Colonic mucosa (tissue), 4 donors: ENCODE measurements around the gene SHMT1. TPM values are rescaled to one million over a fixed set of nuclear protein-coding genes. Genes with fewer than 3 reads are reported as not detected.
"Not testable (repeated sequence)": the region's sequence is repeated elsewhere in the genome, so short reads cannot be mapped to it uniquely, and the experiment has no call there.

Experiments used
- DNase-seq: peaks from one replicate; pipeline ENCODE4 v3.0.0-alpha.2; 2020
- H3K27ac ChIP-seq: fragments of 200-600 bp; one replicate; pipeline ENCODE4 v1.8.0; 2021
- H3K27me3 ChIP-seq: fragments of 200-600 bp; one replicate; pipeline ENCODE4 v1.8.0; 2021
- H3K36me3 ChIP-seq: fragments of 200-600 bp; one replicate; pipeline ENCODE4 v1.8.0; 2021
- H3K4me1 ChIP-seq: fragments of 200-600 bp; one replicate; pipeline ENCODE4 v1.8.0; 2021; ENCODE audit warnings: mild to moderate bottlenecking
- H3K4me3 ChIP-seq: fragments of 200-600 bp; one replicate; pipeline ENCODE4 v1.8.0; 2021
- H3K9ac ChIP-seq, 2 donors: one replicate each; pipeline ENCODE4 v1.7.0; 2013; ENCODE audit warnings: control low read depth in 2 of 2, low read depth in 2 of 2, low read length in 2 of 2
- H3K9me3 ChIP-seq: fragments of 200-600 bp; one replicate; pipeline ENCODE4 v1.8.0; 2021
- CTCF ChIP-seq: fragments of 200-600 bp; IDR thresholded peaks from one replicate; pipeline ENCODE4 v1.8.0; 2022; ENCODE audit warnings: antibody characterized with exemption, mild to moderate bottlenecking
- intact Hi-C: fragments of 100-400 bp; cut with DNase I; formaldehyde crosslinking; loops from one replicate; pipeline ENCODE4 v1.14.1; 2022
- total RNA-seq, 2 donors: library from RNA; stranded (reverse); fragmentation: NEBNext Ultra II Directional in 1 of 2; extraction: Animal tissue kit (Norgen Biotek cat#: 25700) in 1 of 2; gene quantifications; one replicate each; pipeline ENCODE4 v1.2.1, GENCODE V29; 2021
- donor health status: healthy.
- donor health status: DM: no; HTN: no; CAD: no.
- donor health status: DM: no; HTN: no; CAD: no.

Gene SHMT1
- total RNA-seq, 2 donors from 2014 or later, result 41.4 to 58.0 TPM

DNA sequence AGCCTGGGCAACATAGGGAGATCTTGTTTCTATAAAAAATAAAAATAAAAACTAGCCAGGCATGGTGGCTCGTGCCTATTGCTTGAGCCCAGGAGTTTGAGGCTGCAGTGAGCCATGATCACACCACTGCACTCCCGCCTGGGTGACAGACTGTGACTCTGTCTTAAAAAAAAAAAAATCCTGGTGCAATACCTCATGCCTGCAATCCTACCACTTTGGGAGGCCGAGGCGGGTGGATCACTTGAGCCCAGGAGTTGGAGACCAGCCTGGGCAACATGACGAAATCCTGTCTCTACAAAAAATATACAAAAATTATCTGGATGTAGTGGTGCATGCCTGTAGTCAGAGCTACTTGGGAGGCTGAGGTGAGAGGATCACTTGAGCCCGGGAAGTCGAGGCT, 20.9 kb upstream of the SHMT1 start:
- intact Hi-C loops, H3K9me3 ChIP-seq, DNase-seq, H3K4me1 ChIP-seq, H3K9ac ChIP-seq, H3K27ac ChIP-seq, H3K27me3 ChIP-seq, H3K4me3 ChIP-seq, H3K36me3 ChIP-seq: not testable (repeated sequence)

DNA sequence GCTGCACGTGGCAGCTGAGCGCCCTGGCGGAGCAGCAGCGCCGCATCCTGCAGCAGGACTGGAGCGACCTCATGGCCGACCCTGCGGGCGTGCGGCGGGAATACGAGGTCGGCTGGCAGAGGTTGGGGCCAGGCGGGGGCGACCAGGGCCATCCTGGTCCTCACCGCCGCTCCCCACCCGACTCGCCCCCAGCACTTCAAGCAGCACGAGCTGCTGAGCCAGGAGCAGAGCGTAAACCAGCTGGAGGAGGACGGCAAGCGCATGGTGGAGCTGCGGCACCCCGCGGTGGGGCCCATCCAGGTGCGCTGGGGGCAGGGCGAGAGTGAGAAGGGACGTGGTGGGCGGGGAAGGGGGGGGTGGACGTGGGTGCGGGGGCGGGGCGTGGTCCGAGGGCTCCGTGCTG, 19.7 kb upstream of the SHMT1 start:
- H3K36me3 ChIP-seq, DNase-seq, H3K4me1 ChIP-seq, intact Hi-C loops, H3K9me3 ChIP-seq, H3K27me3 ChIP-seq, H3K4me3 ChIP-seq, H3K27ac ChIP-seq, H3K9ac ChIP-seq: not testable (repeated sequence)

DNA sequence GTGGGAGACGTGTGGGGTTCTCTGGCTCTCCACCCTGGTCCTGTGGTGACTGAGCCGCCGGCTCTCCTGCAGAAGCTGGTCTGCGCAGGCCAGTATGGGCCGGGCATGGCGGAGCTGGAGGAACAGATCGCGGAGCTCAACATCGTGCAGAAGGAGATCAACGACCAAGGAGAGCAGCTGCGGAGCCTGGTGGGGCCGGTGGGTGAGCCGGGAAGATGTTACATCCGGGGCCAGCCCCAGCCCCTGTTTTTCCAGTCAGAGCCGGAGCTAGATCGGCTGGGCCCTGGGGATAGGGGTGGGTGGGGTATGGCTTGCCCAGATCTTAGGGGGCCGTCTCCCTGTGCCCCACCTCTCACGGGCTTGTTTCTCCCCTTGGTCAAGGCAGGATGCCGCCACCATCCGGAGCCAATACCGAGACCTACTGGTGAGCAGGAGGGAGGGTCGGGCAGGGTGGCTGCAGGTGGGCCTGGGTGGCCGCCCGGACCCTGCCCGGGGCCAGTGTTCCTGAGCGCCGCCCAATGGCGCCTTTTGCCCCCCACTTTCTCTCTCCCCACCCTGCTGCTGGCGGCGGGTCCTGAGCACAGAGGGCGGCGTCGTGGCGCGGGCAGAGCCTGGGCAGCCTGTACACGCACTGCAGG, 19.2 kb upstream of the SHMT1 start:
- no peaks in the 10 kb centered on the region for H3K9me3 ChIP-seq
- no peak overlapping the region for H3K9ac ChIP-seq
- intact Hi-C loops, result no loop called here
- H3K4me1 ChIP-seq, result peaks cover under 1% of the 10 kb centered on the region
- no peak for TF ChIP-seq CTCF
- DNase-seq, result no peak
- H3K36me3 ChIP-seq, result no peaks in the 10 kb centered on the region
- no peak overlapping the region for H3K4me3 ChIP-seq
- H3K27ac ChIP-seq, result no peak overlapping the region
- no peaks in the 10 kb centered on the region for H3K27me3 ChIP-seq

DNA sequence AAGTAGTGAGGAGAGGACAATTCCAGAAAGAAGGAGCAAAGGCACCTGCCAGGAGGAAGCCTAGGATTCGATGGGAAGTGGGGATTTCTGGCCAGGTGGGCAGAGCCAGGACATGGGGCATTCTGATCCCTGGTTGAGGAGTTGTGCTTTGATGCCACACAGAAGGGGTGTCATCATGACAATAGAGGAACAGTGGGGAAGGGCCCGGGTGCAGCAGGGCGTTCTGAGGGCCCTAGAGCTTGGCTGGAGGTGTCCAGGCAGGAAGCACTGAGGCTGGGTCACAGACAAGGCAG, 18.5 kb upstream of the SHMT1 start:
- intact Hi-C loops, result no loop called here
- H3K27ac ChIP-seq, result no peak overlapping the region
- no peak for TF ChIP-seq CTCF
- no peak overlapping the region for H3K9ac ChIP-seq
- H3K27me3 ChIP-seq, result no peaks in the 10 kb centered on the region
- DNase-seq, result no peak
- no peaks in the 10 kb centered on the region for H3K36me3 ChIP-seq
- no peak overlapping the region for H3K4me3 ChIP-seq
- no peaks in the 10 kb centered on the region for H3K9me3 ChIP-seq
- peaks cover 4% of the 10 kb centered on the region for H3K4me1 ChIP-seq

- Histone ChIP-seq H3K27ac (no peak overlapping the region), H3K27me3 (no peaks in the 10 kb centered on the region), H3K4me3 (no peak overlapping the region), H3K9me3 (no peaks in the 10 kb centered on the region), H3K9ac (no peak overlapping the region), H3K4me1 (peaks cover 4% of the 10 kb centered on the region), H3K36me3 (no peaks in the 10 kb centered on the region)
- DNase-seq, result no peak
- intact Hi-C loops, result no loop called here
- no peak for TF ChIP-seq CTCF
These were observed 18.0 kb upstream of the SHMT1 start for GRCh38 chr17:18381158-18381952.

DNA sequence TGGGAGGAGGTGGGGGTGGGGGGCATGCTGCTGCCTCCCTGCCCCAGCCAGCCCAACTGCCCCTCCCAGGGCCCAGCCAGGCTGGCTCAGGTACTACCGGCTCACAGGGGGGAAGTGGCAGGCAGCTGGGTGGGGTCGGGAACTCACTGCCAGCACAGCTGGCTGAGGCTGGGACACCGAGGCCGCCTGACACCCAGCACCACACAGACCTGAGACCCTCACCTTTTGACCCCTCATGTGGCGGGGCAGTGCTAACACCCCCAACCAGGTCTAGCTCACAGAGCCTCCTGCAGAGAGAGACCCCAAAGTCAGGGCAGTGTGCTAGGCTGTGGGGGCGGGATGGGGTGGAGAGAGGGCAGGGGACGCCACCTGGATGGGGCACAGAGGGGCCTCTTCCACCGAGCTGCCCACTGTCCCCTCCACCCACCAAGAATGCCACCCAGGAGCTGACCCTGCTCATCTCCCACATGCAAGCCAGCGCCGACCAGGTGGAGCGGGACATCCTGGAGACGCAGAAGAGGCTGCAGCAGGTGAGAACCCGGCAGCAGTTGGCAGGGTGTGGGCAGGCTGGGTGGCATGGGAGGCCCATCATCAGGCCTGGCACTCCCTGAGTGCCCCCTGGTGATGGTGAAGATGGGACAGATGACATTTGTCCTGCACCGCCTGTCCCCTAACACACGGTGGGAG, 17.3 kb upstream of the SHMT1 start:
- Histone ChIP-seq H3K36me3 (no peaks in the 10 kb centered on the region), H3K27ac (no peak overlapping the region), H3K4me3 (no peak overlapping the region), H3K9ac (no peak overlapping the region), H3K27me3 (no peaks in the 10 kb centered on the region), H3K9me3 (no peaks in the 10 kb centered on the region), H3K4me1 (peaks cover 4% of the 10 kb centered on the region)
- TF ChIP-seq CTCF, result no peak
- no peak for DNase-seq
- intact Hi-C loops, result no loop called here
